Panc1 (cell line): ENCODE results near the gene IL1RAPL1. TPM values are rescaled to one million over a fixed set of nuclear protein-coding genes. Genes with fewer than 3 reads are reported as not detected.

ENCODE experiments used
- ATAC-seq: fragments of 200-7000 bp; cut with Tn5 transposase; 2 replicates; pipeline ENCODE4 v1.9.1; 2020; ENCODE audit warnings: mild to moderate bottlenecking, moderate library complexity
- BruUV-seq: library from RNA; stranded (reverse); fragments of 400-500 nt; replicated peaks from 2 replicates; lab custom pipeline; 2021; lab: Mats Ljungman, UMichigan
- CTCF ChIA-PET: fragments of 300-600 bp; sonication (Branson Sonifier 250); formaldehyde crosslinking; loops from one replicate; lab custom pipeline; 2022; ENCODE audit warnings: antibody characterized with exemption; lab: Charles Lee
- POLR2A ChIA-PET: fragments of 300-600 bp; sonication (Branson Sonifier 250); formaldehyde crosslinking; loops from one replicate; lab custom pipeline; 2022; ENCODE audit warnings: antibody characterized with exemption; lab: Charles Lee
- DNase-seq: peaks from one replicate; pipeline ENCODE4 v3.0.0-alpha.2; 2010; ENCODE audit warnings: low read depth, low spot score
- H3K27ac ChIP-seq: 2 replicates; pipeline ENCODE4 v1.5.1; 2011; ENCODE audit warnings: mild to moderate bottlenecking, low read length, inconsistent platforms
- H3K27me3 ChIP-seq: fragments of 200-500 bp; sonication (Bioruptor generic); 2 replicates; pipeline ENCODE4 v1.6.0; 2014; ENCODE audit warnings: low read length, inconsistent platforms; ENCODE audit not compliant: control insufficient read depth, insufficient read depth
- H3K36me3 ChIP-seq: fragments of 200-500 bp; sonication (Bioruptor generic); 2 replicates; pipeline ENCODE4 v1.5.1; 2014; ENCODE audit warnings: inconsistent platforms, mild to moderate bottlenecking, low read length, moderate library complexity; ENCODE audit not compliant: control insufficient read depth, insufficient read depth
- H3K4me1 ChIP-seq: 2 replicates; pipeline ENCODE4 v1.5.1; 2011; ENCODE audit warnings: inconsistent platforms, mild to moderate bottlenecking, low read length, moderate library complexity; ENCODE audit not compliant: control insufficient read depth, insufficient read depth
- H3K4me3 ChIP-seq, 2 experiments: 2 replicates each; pipeline ENCODE4 v1.5.1; 2011 to 2012; ENCODE audit warnings: low read depth in 2 of 2, low read length in 2 of 2, mild to moderate bottlenecking in 2 of 2, inconsistent platforms in 1 of 2, moderate library complexity in 1 of 2
- H3K9me3 ChIP-seq: fragments of 200-500 bp; sonication (Bioruptor generic); 2 replicates; pipeline ENCODE4 v1.5.1; 2014; ENCODE audit warnings: low read depth, mild to moderate bottlenecking, inconsistent platforms, low read length, moderate library complexity; ENCODE audit not compliant: control insufficient read depth, insufficient read depth
- POLR2AphosphoS5 ChIP-seq: IDR thresholded peaks from 2 replicates; pipeline ENCODE4 v1.6.1; 2012; ENCODE audit warnings: mild to moderate bottlenecking, low read depth, low read length, moderate library complexity
- REST ChIP-seq, 2 experiments: IDR thresholded peaks; 2 replicates each; pipeline ENCODE4 v1.6.1; 2011 to 2012; ENCODE audit warnings: low read depth in 2 of 2, control low read depth in 1 of 2, low read length in 1 of 2, mild to moderate bottlenecking in 1 of 2, moderate library complexity in 1 of 2; ENCODE audit not compliant: insufficient read depth in 1 of 2
- SIN3A ChIP-seq: IDR thresholded peaks from 2 replicates; pipeline ENCODE4 v1.6.1; 2012; ENCODE audit warnings: low read depth, mild to moderate bottlenecking, low read length, moderate library complexity, borderline replicate concordance; ENCODE audit not compliant: insufficient read depth
- TCF7L2 ChIP-seq: IDR thresholded peaks from 2 replicates; pipeline ENCODE4 v1.6.1; 2011; ENCODE audit warnings: mild to moderate bottlenecking, low read depth, low read length, inconsistent platforms
- in situ Hi-C: cut with HindIII; loops from 2 replicates; pipeline ENCODE4 v1.10.0; 2016; ENCODE audit warnings: low sequenced_read_pairs, low pct_unique_long_range_greater_than_20kb
- intact Hi-C: fragments of 100-400 bp; cut with micrococcal nuclease; formaldehyde crosslinking; loops from one replicate; pipeline ENCODE4 v1.10.0; 2022; ENCODE audit not compliant: unreplicated experiment
- total RNA-seq: library from RNA; stranded (reverse); gene quantifications from one replicate; pipeline ENCODE4 v1.2.1, GENCODE V29; 2021; ENCODE audit not compliant: unreplicated experiment
- TF ChIP-seq, protein P1 (sequence below): fragments of 450-650 bp; IDR thresholded peaks from 2 replicates; pipeline ENCODE4 v1.5.1; 2017; ENCODE audit warnings: mild to moderate bottlenecking

The IL1RAPL1 gene
- total RNA-seq, 1 experiment from 2014 or later = 0.59 TPM

DNA sequence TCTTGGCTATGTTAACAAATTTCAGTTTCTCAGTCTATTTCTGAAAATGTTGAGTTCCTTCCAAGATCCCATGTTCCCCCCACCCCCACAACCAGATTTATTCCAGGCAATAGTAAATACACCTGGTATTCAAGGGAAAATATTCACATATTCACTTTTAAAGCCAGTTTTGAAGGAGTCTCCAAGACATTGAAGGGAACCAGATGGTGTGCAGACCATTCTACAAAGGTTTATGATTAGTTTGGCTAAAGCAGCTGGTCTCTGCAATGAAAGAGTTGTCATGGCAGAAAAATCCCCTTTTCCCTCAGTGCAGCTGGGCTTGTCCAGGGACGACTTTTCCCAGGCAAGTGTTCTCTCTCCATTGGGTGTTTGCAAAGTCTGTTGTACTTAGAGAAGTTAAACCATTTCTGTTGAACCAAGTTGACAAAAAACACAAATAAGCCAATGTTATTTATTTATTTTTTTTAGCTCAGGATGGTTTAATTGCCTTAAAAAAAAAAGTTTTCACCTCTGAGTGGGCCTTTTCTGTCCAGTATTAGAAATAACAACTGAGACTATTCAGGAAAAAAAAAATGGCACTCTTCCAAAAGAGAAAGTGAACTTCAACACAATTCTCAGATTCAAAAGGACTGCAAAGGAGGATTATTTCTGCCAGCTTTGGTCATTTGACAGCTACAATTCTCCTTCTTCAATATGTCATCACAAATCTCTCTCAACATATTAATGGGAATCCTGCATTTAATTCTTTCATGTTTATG, 410.6 kb downstream of the IL1RAPL1 start:
- ATAC-seq = no peak
- no peak for DNase-seq
- Histone ChIP-seq H3K36me3 (no peaks in the 10 kb centered on the region), H3K27me3 (no peaks in the 10 kb centered on the region), H3K27ac (no peak overlapping the region), H3K9me3 (no peaks in the 10 kb centered on the region), H3K4me1 (no peaks in the 10 kb centered on the region), H3K4me3 (no peak overlapping the region)
- intact Hi-C loops (no loop called here), in situ Hi-C loops (no loop called here)
- TF ChIP-seq, protein P1, sequence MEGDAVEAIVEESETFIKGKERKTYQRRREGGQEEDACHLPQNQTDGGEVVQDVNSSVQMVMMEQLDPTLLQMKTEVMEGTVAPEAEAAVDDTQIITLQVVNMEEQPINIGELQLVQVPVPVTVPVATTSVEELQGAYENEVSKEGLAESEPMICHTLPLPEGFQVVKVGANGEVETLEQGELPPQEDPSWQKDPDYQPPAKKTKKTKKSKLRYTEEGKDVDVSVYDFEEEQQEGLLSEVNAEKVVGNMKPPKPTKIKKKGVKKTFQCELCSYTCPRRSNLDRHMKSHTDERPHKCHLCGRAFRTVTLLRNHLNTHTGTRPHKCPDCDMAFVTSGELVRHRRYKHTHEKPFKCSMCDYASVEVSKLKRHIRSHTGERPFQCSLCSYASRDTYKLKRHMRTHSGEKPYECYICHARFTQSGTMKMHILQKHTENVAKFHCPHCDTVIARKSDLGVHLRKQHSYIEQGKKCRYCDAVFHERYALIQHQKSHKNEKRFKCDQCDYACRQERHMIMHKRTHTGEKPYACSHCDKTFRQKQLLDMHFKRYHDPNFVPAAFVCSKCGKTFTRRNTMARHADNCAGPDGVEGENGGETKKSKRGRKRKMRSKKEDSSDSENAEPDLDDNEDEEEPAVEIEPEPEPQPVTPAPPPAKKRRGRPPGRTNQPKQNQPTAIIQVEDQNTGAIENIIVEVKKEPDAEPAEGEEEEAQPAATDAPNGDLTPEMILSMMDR = no peak
- no peak for TF ChIP-seq TCF7L2
- no peak for TF ChIP-seq POLR2AphosphoS5
- no peak for TF ChIP-seq REST (IDR thresholded peaks at IDR 0.05; ENCODE audit: insufficient read depth in 1 of 2, low read depth in 2 of 2, low read length in 1 of 2)
- no peak for TF ChIP-seq SIN3A
- POLR2A ChIA-PET = no interaction called here
- no TSS peak for BruUV-seq
- CTCF ChIA-PET = no interaction called here

GRCh38 chrX:28998609-28999135, 411.4 kb downstream of the IL1RAPL1 start:
- POLR2A ChIA-PET = no interaction called here
- Histone ChIP-seq H3K4me1 (no peaks in the 10 kb centered on the region), H3K27me3 (no peaks in the 10 kb centered on the region), H3K27ac (no peak overlapping the region), H3K4me3 (no peak overlapping the region), H3K36me3 (no peaks in the 10 kb centered on the region), H3K9me3 (no peaks in the 10 kb centered on the region)
- intact Hi-C loops (no loop called here), in situ Hi-C loops (no loop called here)
- CTCF ChIA-PET = no interaction called here
- DNase-seq (no peak), ATAC-seq (no peak)
- no TSS peak for BruUV-seq
- no peak for TF ChIP-seq REST (IDR thresholded peaks at IDR 0.05; ENCODE audit: insufficient read depth in 1 of 2, low read depth in 2 of 2, low read length in 1 of 2)
